ENCODE results near the gene TNNC1. TPM values are rescaled to one million over a fixed set of nuclear protein-coding genes. Genes with fewer than 3 reads are reported as not detected.

Gene TNNC1
- total RNA-seq, 4 donors from 2014 or later: 1.2 to 7.1 (median 4.0) TPM; not detected in 1

DNA sequence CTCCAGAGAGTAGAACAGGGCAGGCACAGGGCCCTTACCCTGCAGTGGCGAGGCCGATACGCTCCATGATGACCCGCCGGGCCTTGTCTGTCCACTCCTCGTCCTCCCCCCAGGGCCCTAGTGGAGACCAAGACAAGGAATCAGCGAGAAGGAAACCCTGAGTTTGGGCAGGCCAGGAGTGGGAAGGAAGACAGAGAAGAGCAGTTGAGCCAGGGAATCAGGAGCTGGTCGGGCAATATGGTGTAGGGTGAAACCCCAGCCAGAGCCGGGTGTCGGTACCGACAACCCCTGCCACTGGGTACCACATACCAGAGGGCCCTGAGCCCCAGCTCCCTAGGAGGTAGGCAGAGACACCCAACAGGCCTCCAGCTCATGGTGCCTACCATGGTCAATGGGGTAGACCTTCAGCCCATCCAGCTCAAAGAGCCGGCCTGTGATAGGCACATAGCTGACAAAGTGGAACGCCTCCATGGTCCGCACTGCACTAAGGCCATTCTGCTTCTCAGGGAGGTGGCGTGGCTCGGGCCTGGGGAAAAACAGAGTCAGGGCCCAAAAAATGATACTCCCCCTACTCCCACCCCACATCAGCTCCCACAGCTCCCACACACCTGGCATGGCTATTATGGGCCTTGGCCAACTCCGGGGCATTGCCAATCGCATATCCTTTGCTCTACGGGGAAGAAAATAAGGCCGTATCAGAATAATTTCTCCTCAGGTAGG lies 46.9 kb downstream of the TNNC1 start:
- H3K36me3 ChIP-seq: peaks cover 37 to 66% (median 64%) of the 10 kb centered on the region in 4 donors

DNA sequence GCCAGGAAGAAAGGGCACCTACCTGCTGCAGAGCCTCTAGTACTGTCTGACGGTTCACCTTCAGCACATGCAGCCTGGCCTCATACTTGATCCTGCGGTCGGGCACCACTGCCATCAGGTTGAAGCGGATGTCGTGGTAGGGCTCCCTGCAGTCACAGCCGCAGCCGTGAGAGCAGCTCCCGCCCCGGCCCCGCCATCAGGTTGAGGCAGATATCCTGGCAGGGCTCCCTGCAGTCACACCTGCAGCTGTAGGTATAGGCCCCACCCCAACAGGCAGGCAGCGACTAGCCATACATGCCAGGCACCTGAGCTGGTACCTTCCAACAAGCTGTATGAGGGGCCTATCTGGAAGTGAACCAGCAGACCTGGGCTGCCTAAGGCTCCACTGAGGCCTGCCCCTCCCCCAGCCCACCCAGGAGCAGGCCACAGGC lies 47.6 kb downstream of the TNNC1 start:
- no peak for DNase-seq (ENCODE audit: extremely low spot score)
- intact Hi-C loops (cut with DNase I): no loop called here
- H3K27me3 ChIP-seq: no peaks in the 10 kb centered on the region
- peaks cover 17 to 43% (median 31%) of the 10 kb centered on the region in 4 donors for H3K4me1 ChIP-seq
- peaks cover 43 to 73% (median 71%) of the 10 kb centered on the region in 4 donors for H3K36me3 ChIP-seq
- 96% methylated on average over 4 of the region's 11 CpGs for WGBS
- H3K9me3 ChIP-seq: no peaks in the 10 kb centered on the region
- no peak overlapping the region for H3K4me3 ChIP-seq
- no peak overlapping the region for H3K27ac ChIP-seq (replicated peaks in 1 of 4)
- TF ChIP-seq CTCF (IDR thresholded peaks at IDR 0.05): no peak
- TF ChIP-seq EP300 (IDR thresholded peaks at IDR 0.05): no peak
- TF ChIP-seq POLR2AphosphoS5 (IDR thresholded peaks at IDR 0.05): no peak

More for the DNA sequence above, 46.9 kb downstream of the TNNC1 start:
- 90% methylated on average over 18 of the region's 20 CpGs for WGBS
- Histone ChIP-seq H3K4me3 (no peak overlapping the region), H3K9me3 (no peaks in the 10 kb centered on the region), H3K4me1 (peaks cover 24 to 50% (median 38%) of the 10 kb centered on the region in 4 donors), H3K27me3 (no peaks in the 10 kb centered on the region), H3K27ac (replicated peaks in 1 of 4) (no peak overlapping the region)
- DNase-seq (ENCODE audit: extremely low spot score): no peak
- TF ChIP-seq CTCF (IDR thresholded peaks at IDR 0.05) (no peak), POLR2AphosphoS5 (IDR thresholded peaks at IDR 0.05) (no peak), EP300 (IDR thresholded peaks at IDR 0.05) (no peak), POLR2A (IDR thresholded peaks at IDR 0.05; ENCODE audit: low read depth) (no peak)
- intact Hi-C loops (cut with DNase I): no loop called here

- intact Hi-C loops (cut with DNase I): no loop called here
- no peak for DNase-seq (ENCODE audit: extremely low spot score)
- 98% methylated on average over 3 of the region's 4 CpGs for WGBS
- Histone ChIP-seq H3K36me3 (peaks cover 43 to 79% (median 77%) of the 10 kb centered on the region in 4 donors), H3K4me3 (no peak overlapping the region), H3K4me1 (peaks cover 14 to 40% (median 29%) of the 10 kb centered on the region in 4 donors), H3K27ac (replicated peaks in 1 of 4) (no peak overlapping the region), H3K27me3 (no peaks in the 10 kb centered on the region), H3K9me3 (no peaks in the 10 kb centered on the region)
- TF ChIP-seq CTCF (IDR thresholded peaks at IDR 0.05) (no peak), POLR2AphosphoS5 (IDR thresholded peaks at IDR 0.05) (no peak), POLR2A (IDR thresholded peaks at IDR 0.05; ENCODE audit: low read depth) (no peak), EP300 (IDR thresholded peaks at IDR 0.05) (no peak)
Observed at GRCh38 chr3:52405601-52406110, 48.2 kb downstream of the TNNC1 start.

- intact Hi-C loops (cut with DNase I): no loop called here
- Histone ChIP-seq H3K4me3 (no peak overlapping the region), H3K36me3 (peaks cover 43 to 85% (median 83%) of the 10 kb centered on the region in 4 donors), H3K27me3 (no peaks in the 10 kb centered on the region), H3K4me1 (peaks cover 14 to 40% (median 29%) of the 10 kb centered on the region in 4 donors), H3K27ac (replicated peaks in 1 of 4) (no peak overlapping the region), H3K9me3 (no peaks in the 10 kb centered on the region)
- DNase-seq (ENCODE audit: extremely low spot score): no peak
- TF ChIP-seq CTCF (IDR thresholded peaks at IDR 0.05) (no peak), POLR2AphosphoS5 (IDR thresholded peaks at IDR 0.05) (no peak), POLR2A (IDR thresholded peaks at IDR 0.05; ENCODE audit: low read depth) (no peak), EP300 (IDR thresholded peaks at IDR 0.05) (no peak)
- 92% methylated on average over 5 of the region's 6 CpGs for WGBS
Observed at GRCh38 chr3:52405066-52405465, 48.8 kb downstream of the TNNC1 start.
